Neuronal stem cell (in vitro differentiated cells): ENCODE measurements around the gene C3.

Experiments used
- DNase-seq: peaks from one replicate; pipeline ENCODE4 v3.0.0-alpha.2; 2013; ENCODE audit warnings: low spot score
- H2AFZ ChIP-seq: one replicate; pipeline ENCODE4 v1.6.1; 2013; ENCODE audit warnings: mild to moderate bottlenecking, low read length, inconsistent platforms
- H2AK5ac ChIP-seq: 2 replicates; pipeline ENCODE4 v1.6.1; 2013; ENCODE audit warnings: low read depth, mild to moderate bottlenecking, inconsistent platforms, low read length, moderate library complexity, mixed read lengths
- H2BK120ac ChIP-seq: 2 replicates; pipeline ENCODE4 v1.6.1; 2013; ENCODE audit warnings: low read depth, mild to moderate bottlenecking, inconsistent platforms, low read length, moderate library complexity, mixed read lengths
- H2BK12ac ChIP-seq: one replicate; pipeline ENCODE4 v1.6.1; 2013; ENCODE audit warnings: low read length, inconsistent platforms
- H2BK15ac ChIP-seq: 2 replicates; pipeline ENCODE4 v1.6.1; 2013; ENCODE audit warnings: mild to moderate bottlenecking, low read length, inconsistent platforms, mixed read lengths
- H2BK5ac ChIP-seq: one replicate; pipeline ENCODE4 v1.6.1; 2013; ENCODE audit warnings: inconsistent platforms, mild to moderate bottlenecking, low read length, moderate library complexity
- H3K14ac ChIP-seq: one replicate; pipeline ENCODE4 v1.6.1; 2013; ENCODE audit warnings: low read length, inconsistent platforms
- H3K18ac ChIP-seq: 2 replicates; pipeline ENCODE4 v1.6.1; 2013; ENCODE audit warnings: low read length, inconsistent platforms
- H3K23ac ChIP-seq: 2 replicates; pipeline ENCODE4 v1.6.1; 2013; ENCODE audit warnings: low read depth, mild to moderate bottlenecking, mixed read lengths, low read length, inconsistent platforms; ENCODE audit not compliant: poor library complexity
- H3K27ac ChIP-seq: replicated peaks from 3 replicates; pipeline ENCODE4 v1.5.1; 2013; ENCODE audit warnings: low read length, inconsistent platforms
- H3K27me3 ChIP-seq, 3 experiments: 2 replicates each; pipeline ENCODE4 v1.6.1; 2013; ENCODE audit warnings: low read length in 3 of 3, mild to moderate bottlenecking in 2 of 3, inconsistent platforms in 1 of 3, low read depth in 1 of 3, mixed read lengths in 1 of 3, moderate library complexity in 1 of 3; ENCODE audit not compliant: control insufficient read depth in 3 of 3, insufficient read depth in 3 of 3
- H3K36me3 ChIP-seq, 2 donors: replicated peaks in 1 of 2; 2 replicates each; pipeline ENCODE4 v1.6.1; 2013; ENCODE audit warnings: low read length in 2 of 2; ENCODE audit not compliant: control insufficient read depth in 2 of 2, insufficient read depth in 2 of 2
- H3K4ac ChIP-seq: 2 replicates; pipeline ENCODE4 v1.6.1; 2013; ENCODE audit warnings: inconsistent platforms, mild to moderate bottlenecking, low read length, moderate library complexity
- H3K4me1 ChIP-seq, 2 donors: 1 replicate in 1 of 2; 2 replicates in 1 of 2; pipeline ENCODE4 v1.6.1; 2013; ENCODE audit warnings: low read length in 2 of 2, low read depth in 1 of 2; ENCODE audit not compliant: control insufficient read depth in 2 of 2, insufficient read depth in 1 of 2
- H3K4me2 ChIP-seq: one replicate; pipeline ENCODE4 v1.6.1; 2013; ENCODE audit warnings: mild to moderate bottlenecking, low read length, inconsistent platforms; ENCODE audit not compliant: insufficient read depth, poor library complexity, severe bottlenecking
- H3K4me3 ChIP-seq, 2 donors: 2 replicates each; pipeline ENCODE4 v1.5.1; 2013; ENCODE audit warnings: low read length in 2 of 2, mild to moderate bottlenecking in 2 of 2, inconsistent platforms in 1 of 2, moderate library complexity in 1 of 2
- H3K79me1 ChIP-seq: one replicate; pipeline ENCODE4 v1.6.1; 2013; ENCODE audit warnings: low read depth, mild to moderate bottlenecking, inconsistent platforms, low read length, moderate library complexity
- H3K9ac ChIP-seq: one replicate; pipeline ENCODE4 v1.6.1; 2013; ENCODE audit warnings: mild to moderate bottlenecking, low read depth, low read length, inconsistent platforms; ENCODE audit not compliant: poor library complexity
- H3K9me3 ChIP-seq, 2 donors: replicated peaks in 1 of 2; 2 replicates each; pipeline versions ENCODE3 to v1.6.1; 2013; ENCODE audit warnings: low read length in 2 of 2, mild to moderate bottlenecking in 2 of 2, inconsistent platforms in 1 of 2, low read depth in 1 of 2, mixed read lengths in 1 of 2, moderate library complexity in 1 of 2; ENCODE audit not compliant: control insufficient read depth in 2 of 2, insufficient read depth in 1 of 2
- H4K8ac ChIP-seq: one replicate; pipeline ENCODE4 v1.6.1; 2013; ENCODE audit warnings: low read depth, mild to moderate bottlenecking, inconsistent platforms, low read length, moderate library complexity
- H4K91ac ChIP-seq: one replicate; pipeline ENCODE4 v1.6.1; 2013; ENCODE audit warnings: low read length, low read depth, mild to moderate bottlenecking, inconsistent platforms; ENCODE audit not compliant: poor library complexity
- WGBS, 2 donors: extraction: QIAGEN DNeasy Blood & Tissue Kit; methylation state at CpG; one replicate each; pipeline ENCODE4 v1.1.7; 2013; ENCODE audit warnings: missing lambda C conversion rate in 2 of 2, mixed read lengths in 1 of 2; ENCODE audit not compliant: insufficient read length in 2 of 2, insufficient replicate concordance in 1 of 2; ENCODE audit errors: extremely low coverage in 2 of 2; 5-methylcytosine and 5-hydroxymethylcytosine counted together

C3 gene

GRCh38 chr19:6693681-6694080, 26.8 kb downstream of the C3 start:
- Histone ChIP-seq H3K18ac (no peak overlapping the region), H2BK120ac (no peak overlapping the region), H3K23ac (no peak overlapping the region), H3K4me3 (no peak overlapping the region), H2AK5ac (no peak overlapping the region), H3K4ac (no peak overlapping the region), H4K91ac (no peak overlapping the region), H3K4me2 (no peak overlapping the region), H4K8ac (no peak overlapping the region), H3K27ac (no peak overlapping the region), H3K9me3 (no peaks in the 10 kb centered on the region), H2BK12ac (no peak overlapping the region), H3K4me1 (no peaks in the 10 kb centered on the region), H2BK5ac (no peak overlapping the region), H3K27me3 (no peaks in the 10 kb centered on the region), H3K36me3 (no peaks in the 10 kb centered on the region), H3K14ac (no peak overlapping the region), H2BK15ac (no peak overlapping the region), H3K79me1 (no peaks in the 10 kb centered on the region), H3K9ac (no peak overlapping the region), H2AFZ (no peak overlapping the region)
- WGBS, 2 donors, result no CpG with 5 or more reads among the region's 7 CpGs
- no peak for DNase-seq

- Histone ChIP-seq H3K18ac (no peak overlapping the region), H3K4me1 (no peaks in the 10 kb centered on the region), H3K36me3 (no peaks in the 10 kb centered on the region), H3K27ac (no peak overlapping the region), H3K4me3 (peak overlapping the region in 1 of 2 donors; percentile 58), H2BK5ac (no peak overlapping the region), H3K23ac (no peak overlapping the region), H3K4ac (no peak overlapping the region), H2AK5ac (no peak overlapping the region), H3K9ac (no peak overlapping the region), H4K91ac (no peak overlapping the region), H3K79me1 (no peaks in the 10 kb centered on the region), H2BK15ac (no peak overlapping the region), H4K8ac (no peak overlapping the region), H2BK120ac (no peak overlapping the region), H3K27me3 (no peaks in the 10 kb centered on the region), H3K14ac (no peak overlapping the region), H2BK12ac (peak overlapping the region; percentile 22), H3K9me3 (no peaks in the 10 kb centered on the region), H3K4me2 (no peak overlapping the region), H2AFZ (no peak overlapping the region)
- no CpG with 5 or more reads among the region's 13 CpGs for WGBS, 2 donors
- no peak for DNase-seq
Observed at GRCh38 chr19:6693056-6693471, 27.4 kb downstream of the C3 start.

GRCh38 chr19:6692027-6692426, 28.4 kb downstream of the C3 start:
- no peaks in the 10 kb centered on the region for H3K36me3 ChIP-seq

GRCh38 chr19:6691342-6691741, 29.1 kb downstream of the C3 start:
- DNase-seq, result no peak
- Histone ChIP-seq H2BK12ac (no peak overlapping the region), H3K4me3 (no peak overlapping the region), H2BK15ac (no peak overlapping the region), H3K23ac (no peak overlapping the region), H4K8ac (no peak overlapping the region), H3K9me3 (no peaks in the 10 kb centered on the region), H3K4me2 (no peak overlapping the region), H3K4me1 (no peaks in the 10 kb centered on the region), H3K27me3 (peaks cover 0 to 6% (median 0%) of the 10 kb centered on the region in 3 experiments), H3K27ac (no peak overlapping the region), H3K9ac (no peak overlapping the region), H4K91ac (no peak overlapping the region), H3K18ac (no peak overlapping the region), H3K4ac (no peak overlapping the region), H2BK5ac (no peak overlapping the region), H2BK120ac (no peak overlapping the region), H3K79me1 (no peaks in the 10 kb centered on the region), H3K36me3 (no peaks in the 10 kb centered on the region), H2AFZ (no peak overlapping the region), H2AK5ac (no peak overlapping the region), H3K14ac (no peak overlapping the region)
- no CpG with 5 or more reads among the region's 8 CpGs for WGBS, 2 donors

More at GRCh38 chr19:6692027-6692426, 28.4 kb downstream of the C3 start:
- H4K8ac ChIP-seq, result no peak overlapping the region
- DNase-seq, result no peak
- H3K23ac ChIP-seq, result no peak overlapping the region
- no peak overlapping the region for H2BK120ac ChIP-seq
- no peak overlapping the region for H4K91ac ChIP-seq
- H3K9me3 ChIP-seq, result no peaks in the 10 kb centered on the region
- H2BK12ac ChIP-seq, result no peak overlapping the region
- no peak overlapping the region for H2BK15ac ChIP-seq
- H3K27ac ChIP-seq, result no peak overlapping the region
- no peak overlapping the region for H3K4me2 ChIP-seq
- no CpG with 5 or more reads among the region's 10 CpGs for WGBS, 2 donors
- H3K27me3 ChIP-seq, result no peaks in the 10 kb centered on the region
- no peak overlapping the region for H2AFZ ChIP-seq
- H3K4me1 ChIP-seq, result no peaks in the 10 kb centered on the region
- no peaks in the 10 kb centered on the region for H3K79me1 ChIP-seq
- H2AK5ac ChIP-seq, result no peak overlapping the region
- H2BK5ac ChIP-seq, result no peak overlapping the region
- no peak overlapping the region for H3K9ac ChIP-seq
- no peak overlapping the region for H3K4me3 ChIP-seq
- H3K14ac ChIP-seq, result no peak overlapping the region
- H3K4ac ChIP-seq, result no peak overlapping the region
- H3K18ac ChIP-seq, result no peak overlapping the region
